GM12878 (cell line): ENCODE results near the gene GEMIN7.

Experiments used
- CREB1 ChIP-seq: IDR thresholded peaks from 2 replicates; pipeline ENCODE4 v1.6.1; 2012; ENCODE audit warnings: low read depth, mild to moderate bottlenecking, inconsistent platforms
- CTCF ChIP-seq, 3 experiments: IDR thresholded peaks in 2 of 3; conservative IDR thresholded peaks in 1 of 3; 2 replicates each; pipeline ENCODE4 v1.5.1; 2011; ENCODE audit warnings: low read depth in 3 of 3, low read length in 3 of 3, mild to moderate bottlenecking in 3 of 3, control low read depth in 2 of 3, moderate library complexity in 2 of 3, inconsistent platforms in 1 of 3, mixed read lengths in 1 of 3; ENCODE audit not compliant: control insufficient read depth in 2 of 3, insufficient read depth in 1 of 3; ENCODE audit errors: extremely low read depth in 1 of 3
- NBN ChIP-seq: fragments of 450-650 bp; IDR thresholded peaks from 2 replicates; pipeline ENCODE4 v1.6.1; 2016
- NR2C2 ChIP-seq: IDR thresholded peaks from 2 replicates; pipeline ENCODE4 v1.6.1; 2011; ENCODE audit warnings: borderline replicate concordance, low read depth; ENCODE audit not compliant: control insufficient read depth, insufficient read length
- POLR2A ChIP-seq: IDR thresholded peaks from 2 replicates; pipeline ENCODE4 v1.6.1; 2011; ENCODE audit warnings: low read depth, mild to moderate bottlenecking, low read length
- RAD21 ChIP-seq: IDR thresholded peaks from 2 replicates; pipeline ENCODE4 v1.6.1; 2011; ENCODE audit warnings: mild to moderate bottlenecking, low read depth, low read length, moderate library complexity; ENCODE audit not compliant: insufficient read depth

- TF ChIP-seq NBN (no peak), POLR2A (no peak), CTCF (IDR thresholded peaks at IDR 0.05 in 2 of 3, conservative IDR thresholded peaks at IDR 0.05 in 1 of 3; ENCODE audit: control insufficient read depth in 2 of 3, extremely low read depth in 1 of 3, insufficient read depth in 1 of 3, low read depth in 3 of 3, low read length in 3 of 3) (no peak), RAD21 (no peak), NR2C2 (no peak), CREB1 (no peak)
Measured at GRCh38 chr19:45061965-45062364, 17.1 kb upstream of the GEMIN7 start.
